HepG2 (cell line): ENCODE measurements around the gene RASAL3. TPM values are rescaled to one million over a fixed set of nuclear protein-coding genes. Genes with fewer than 3 reads are reported as not detected.

Source experiments
- ATAC-seq: fragments of 200-7000 bp; cut with Tn5 transposase; 3 replicates; pipeline ENCODE4 v1.9.1; 2020; ENCODE audit warnings: mild to moderate bottlenecking, moderate library complexity
- BruUV-seq: library from RNA; stranded (reverse); fragments of 400-500 nt; replicated peaks from 2 replicates; lab custom pipeline; 2021; lab: Mats Ljungman, UMichigan
- CTCF ChIA-PET: fragments of 300-600 bp; formaldehyde crosslinking; extraction: SDS; loops from one replicate; lab custom pipeline; 2021; ENCODE audit warnings: low total read pairs, inconsistent platforms, low intra/inter-chr PET ratio; lab: Yijun Ruan, JAX
- POLR2A ChIA-PET: fragments of 350-600 bp; sonication (Branson Sonifier 250); formaldehyde crosslinking; loops from one replicate; lab custom pipeline; 2020; ENCODE audit warnings: antibody characterized with exemption, inconsistent platforms; lab: Yijun Ruan, JAX
- DNase-seq: peaks from one replicate; pipeline ENCODE4 v3.0.0-alpha.2; 2015; ENCODE audit warnings: low spot score
- FAIRE-seq: peaks from 3 replicates; lab custom pipeline; 2011; peaks lifted over from hg19 to GRCh38; lab: Jason Lieb, UNC
- H2AFZ ChIP-seq: one replicate; pipeline ENCODE4 v1.6.1; 2011; ENCODE audit warnings: low read length, inconsistent platforms
- H3K27ac ChIP-seq: fragments of 300-600 bp; 3 replicates; pipeline ENCODE4 v1.8.0; 2011; ENCODE audit warnings: mixed run types, mild to moderate bottlenecking, mixed read lengths, low read length, inconsistent platforms; ENCODE audit not compliant: insufficient read depth; ENCODE audit errors: extremely low read length
- H3K27me3 ChIP-seq, 2 experiments: fragments of 200-600 bp in 1 of 2; 2 replicates in 1 of 2; 3 replicates in 1 of 2; pipeline versions ENCODE4 v1.6.0 to v1.8.0; 2011; ENCODE audit warnings: low read length in 2 of 2, mild to moderate bottlenecking in 2 of 2, moderate library complexity in 2 of 2, inconsistent platforms in 1 of 2; ENCODE audit not compliant: insufficient read depth in 2 of 2, control insufficient read depth in 1 of 2
- H3K36me3 ChIP-seq, 2 experiments: fragments of 200-600 bp in 1 of 2; replicated peaks in 1 of 2; 2 replicates in 1 of 2; 3 replicates in 1 of 2; pipeline versions ENCODE4 v1.5.1 to v1.8.0; 2011; ENCODE audit warnings: low read length in 2 of 2, inconsistent platforms in 1 of 2; ENCODE audit not compliant: insufficient read depth in 2 of 2, control insufficient read depth in 1 of 2
- H3K4me1 ChIP-seq: 2 replicates; pipeline ENCODE4 v1.5.1; 2012; ENCODE audit warnings: low read length, inconsistent platforms; ENCODE audit not compliant: insufficient read depth
- H3K4me2 ChIP-seq: 2 replicates; pipeline ENCODE4 v1.6.0; 2011; ENCODE audit warnings: low read depth, low read length, inconsistent platforms
- H3K4me3 ChIP-seq, 3 experiments: fragments of 200-600 bp in 1 of 3; sonication (generic), shearing (Covaris generic) in 1 of 3; replicated peaks in 1 of 3; 2 replicates each; pipeline ENCODE4 v1.5.1; 2011 to 2016; ENCODE audit warnings: low read length in 3 of 3, inconsistent platforms in 2 of 3, low read depth in 2 of 3, mild to moderate bottlenecking in 2 of 3, control low read depth in 1 of 3, mixed read lengths in 1 of 3; ENCODE audit not compliant: insufficient read depth in 1 of 3
- H3K79me2 ChIP-seq: one replicate; pipeline ENCODE4 v1.6.1; 2011; ENCODE audit warnings: low read length, inconsistent platforms; ENCODE audit not compliant: insufficient read depth
- H3K9ac ChIP-seq: 2 replicates; pipeline ENCODE4 v1.6.0; 2011; ENCODE audit warnings: mild to moderate bottlenecking, low read depth, low read length, inconsistent platforms; ENCODE audit not compliant: insufficient read depth
- H3K9me3 ChIP-seq: 2 replicates; pipeline ENCODE4 v1.5.1; 2012; ENCODE audit warnings: mild to moderate bottlenecking, low read length
- H4K20me1 ChIP-seq: 2 replicates; pipeline ENCODE4 v1.6.0; 2011; ENCODE audit warnings: inconsistent platforms, mild to moderate bottlenecking, low read length, moderate library complexity; ENCODE audit not compliant: insufficient read depth
- AFF4 ChIP-seq: sonication (generic); formaldehyde crosslinking; IDR thresholded peaks from 2 replicates; pipeline ENCODE4 v1.4.0; 2020; ENCODE audit warnings: missing genetic modification reagents
- ASH2L ChIP-seq: fragments of 300-600, 200-600 bp; sonication (generic); IDR thresholded peaks from 2 replicates; pipeline ENCODE4 v1.7.0; 2017; ENCODE audit warnings: low read depth, mild to moderate bottlenecking, moderate library complexity, mixed read lengths, low read length; ENCODE audit not compliant: insufficient read length
- ATAD3A ChIP-seq: sonication (generic); formaldehyde crosslinking; IDR thresholded peaks from 2 replicates; pipeline ENCODE4 v1.4.0; 2020; ENCODE audit warnings: missing genetic modification reagents
- KMT2B ChIP-seq: IDR thresholded peaks from 2 replicates; pipeline ENCODE4 v1.6.1; 2016; ENCODE audit warnings: missing genetic modification reagents, missing compliant biosample characterization
- RBFOX2 ChIP-seq: fragments of 200-400 bp; formaldehyde crosslinking; IDR thresholded peaks from 2 replicates; pipeline ENCODE4 v1.6.1; 2017; ENCODE audit warnings: low read depth, mild to moderate bottlenecking, low read length
- WGBS: methylation state at CpG from one replicate; pipeline ENCODE4 v1.1.6; 2017; ENCODE audit warnings: low lambda C conversion rate; 5-methylcytosine and 5-hydroxymethylcytosine counted together
- in situ Hi-C: cut with HindIII; loops from 2 replicates; pipeline ENCODE4 v1.10.0; 2017; ENCODE audit warnings: low pct_unique_long_range_greater_than_20kb; ENCODE audit not compliant: extremely low pct_ligation_motif_present
- intact Hi-C: fragments of 100-400 bp; cut with micrococcal nuclease; formaldehyde crosslinking; loops from one replicate; pipeline ENCODE4 v1.10.0; 2022; ENCODE audit not compliant: unreplicated experiment
- polyA plus RNA-seq, 8 experiments: library from polyadenylated mRNA; depleted of rRNA in 3 of 8; stranded (reverse) in 7 of 8; unstranded in 1 of 8; fragments of >200 nt; fragmentation: Illumina TruSeq in 4 of 8; extraction: Trizol in 4 of 8; gene quantifications; 2 replicates each; pipeline versions ENCODE4 v1.2.1 to v1.2.3, GENCODE V29; 2011 to 2016; ENCODE audit warnings: low read depth in 4 of 8, missing spikeins in 1 of 8, mixed read lengths in 1 of 8; ENCODE audit not compliant: insufficient read depth in 1 of 8
- total RNA-seq, 5 experiments: library from RNA; depleted of rRNA; stranded (reverse); fragments of >200 nt; fragmentation: Illumina TruSeq; extraction: Trizol; gene quantifications; 2 replicates each; pipeline ENCODE4 v1.2.3, GENCODE V29; 2016; ENCODE audit warnings: low read depth in 1 of 5
- TF ChIP-seq, protein P1 (sequence below): fragments of 450-650 bp; IDR thresholded peaks from 2 replicates; pipeline ENCODE4 v1.6.1; 2016
- TF ChIP-seq, protein P2 (sequence below): sonication (generic); formaldehyde crosslinking; IDR thresholded peaks from 2 replicates; pipeline ENCODE4 v1.8.1; 2023; ENCODE audit warnings: mild to moderate bottlenecking, missing genetic modification reagents
- TF ChIP-seq, protein P3 (sequence below): sonication (generic); formaldehyde crosslinking; IDR thresholded peaks from 2 replicates; pipeline ENCODE4 v1.5.0; 2020; ENCODE audit warnings: mild to moderate bottlenecking, missing genetic modification reagents, borderline replicate concordance
- TF ChIP-seq, protein P4 (sequence below): sonication (generic); formaldehyde crosslinking; IDR thresholded peaks from 2 replicates; pipeline ENCODE4 v1.8.1; 2022; ENCODE audit warnings: mild to moderate bottlenecking, missing genetic modification reagents

The RASAL3 gene
- total and polyA plus RNA-seq, 2 of the 13 experiments (the other 11 are each of a cell fraction or from before 2014, with no cell fraction given) = not detected

DNA sequence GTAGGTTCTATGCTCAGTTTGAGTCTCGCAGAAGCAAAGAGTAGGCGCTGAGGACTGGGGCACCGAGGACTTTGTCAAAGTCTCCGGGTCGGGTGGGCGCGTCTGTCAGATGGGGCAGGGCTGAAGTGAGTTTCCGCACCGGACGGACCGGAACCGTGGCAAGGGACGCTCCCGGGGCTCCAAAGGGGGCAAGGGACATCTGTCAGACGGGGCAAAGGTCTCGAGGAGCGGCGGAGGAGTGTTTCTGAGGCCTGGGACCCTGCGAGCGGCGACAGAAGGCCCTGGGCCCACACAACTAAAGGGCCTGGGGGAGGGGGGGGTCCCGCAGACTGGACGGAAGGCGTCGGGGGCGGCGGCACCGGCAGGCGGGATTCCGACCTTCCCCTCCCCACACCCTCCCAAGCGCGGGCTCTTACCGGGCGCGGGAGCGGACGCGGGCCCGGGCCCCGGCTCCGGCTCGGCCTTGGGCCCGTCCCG, 32.3 kb downstream of the RASAL3 start:
- H3K4me1 ChIP-seq = peaks cover 30% of the 10 kb centered on the region
- ChIA-PET POLR2A (interaction anchor here (1.4 to 2.4 kb wide), 5 partner anchors 13 to 119 kb away, joined by 3 to 34 read pairs (median 7); partner anchors contain the start of genes AKAP8 and AKAP8L), CTCF (no interaction called here)
- no peaks in the 10 kb centered on the region; a peak in 2 of 5 replicates for H3K27me3 ChIP-seq
- BruUV-seq = no TSS peak
- intact Hi-C loops = loop anchor here (5.0 kb wide), 1 partner anchor 125 kb away; no protein-coding TSS in a partner anchor
- H3K4me3 ChIP-seq = peak overlapping the region; percentile 85 to 95 (median 94)
- H2AFZ ChIP-seq = no peak overlapping the region
- no peak for FAIRE-seq
- H3K27ac ChIP-seq = peak overlapping the region; percentile 67
- peak overlapping the region; percentile 77 for H3K4me2 ChIP-seq
- ATAC-seq = peak; percentile 16; the same call in 2 of the 3 replicates
- no peaks in the 10 kb centered on the region for H4K20me1 ChIP-seq
- no peaks in the 10 kb centered on the region for H3K9me3 ChIP-seq
- H3K9ac ChIP-seq = peak overlapping the region; percentile 93
- no peak for DNase-seq
- peaks cover 24% of the 10 kb centered on the region for H3K79me2 ChIP-seq
- 0% methylated on average over 2 of the region's 44 CpGs for WGBS
- in situ Hi-C loops = no loop called here
- peaks cover 10 to 12% of the 10 kb centered on the region in 2 experiments; a peak in 3 of 5 replicates for H3K36me3 ChIP-seq
- no peak for TF ChIP-seq AFF4 (CRISPR knock-in tag)
- peak; percentile 3 for TF ChIP-seq ASH2L
- TF ChIP-seq, protein P1, sequence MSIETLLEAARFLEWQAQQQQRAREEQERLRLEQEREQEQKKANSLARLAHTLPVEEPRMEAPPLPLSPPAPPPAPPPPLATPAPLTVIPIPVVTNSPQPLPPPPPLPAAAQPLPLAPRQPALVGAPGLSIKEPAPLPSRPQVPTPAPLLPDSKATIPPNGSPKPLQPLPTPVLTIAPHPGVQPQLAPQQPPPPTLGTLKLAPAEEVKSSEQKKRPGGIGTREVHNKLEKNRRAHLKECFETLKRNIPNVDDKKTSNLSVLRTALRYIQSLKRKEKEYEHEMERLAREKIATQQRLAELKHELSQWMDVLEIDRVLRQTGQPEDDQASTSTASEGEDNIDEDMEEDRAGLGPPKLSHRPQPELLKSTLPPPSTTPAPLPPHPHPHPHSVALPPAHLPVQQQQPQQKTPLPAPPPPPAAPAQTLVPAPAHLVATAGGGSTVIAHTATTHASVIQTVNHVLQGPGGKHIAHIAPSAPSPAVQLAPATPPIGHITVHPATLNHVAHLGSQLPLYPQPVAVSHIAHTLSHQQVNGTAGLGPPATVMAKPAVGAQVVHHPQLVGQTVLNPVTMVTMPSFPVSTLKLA = no peak
- TF ChIP-seq ATAD3A = no peak
- TF ChIP-seq RBFOX2 = no peak
- TF ChIP-seq, protein P2, sequence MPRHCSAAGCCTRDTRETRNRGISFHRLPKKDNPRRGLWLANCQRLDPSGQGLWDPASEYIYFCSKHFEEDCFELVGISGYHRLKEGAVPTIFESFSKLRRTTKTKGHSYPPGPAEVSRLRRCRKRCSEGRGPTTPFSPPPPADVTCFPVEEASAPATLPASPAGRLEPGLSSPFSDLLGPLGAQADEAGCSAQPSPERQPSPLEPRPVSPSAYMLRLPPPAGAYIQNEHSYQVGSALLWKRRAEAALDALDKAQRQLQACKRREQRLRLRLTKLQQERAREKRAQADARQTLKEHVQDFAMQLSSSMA = no peak
- TF ChIP-seq, protein P3, sequence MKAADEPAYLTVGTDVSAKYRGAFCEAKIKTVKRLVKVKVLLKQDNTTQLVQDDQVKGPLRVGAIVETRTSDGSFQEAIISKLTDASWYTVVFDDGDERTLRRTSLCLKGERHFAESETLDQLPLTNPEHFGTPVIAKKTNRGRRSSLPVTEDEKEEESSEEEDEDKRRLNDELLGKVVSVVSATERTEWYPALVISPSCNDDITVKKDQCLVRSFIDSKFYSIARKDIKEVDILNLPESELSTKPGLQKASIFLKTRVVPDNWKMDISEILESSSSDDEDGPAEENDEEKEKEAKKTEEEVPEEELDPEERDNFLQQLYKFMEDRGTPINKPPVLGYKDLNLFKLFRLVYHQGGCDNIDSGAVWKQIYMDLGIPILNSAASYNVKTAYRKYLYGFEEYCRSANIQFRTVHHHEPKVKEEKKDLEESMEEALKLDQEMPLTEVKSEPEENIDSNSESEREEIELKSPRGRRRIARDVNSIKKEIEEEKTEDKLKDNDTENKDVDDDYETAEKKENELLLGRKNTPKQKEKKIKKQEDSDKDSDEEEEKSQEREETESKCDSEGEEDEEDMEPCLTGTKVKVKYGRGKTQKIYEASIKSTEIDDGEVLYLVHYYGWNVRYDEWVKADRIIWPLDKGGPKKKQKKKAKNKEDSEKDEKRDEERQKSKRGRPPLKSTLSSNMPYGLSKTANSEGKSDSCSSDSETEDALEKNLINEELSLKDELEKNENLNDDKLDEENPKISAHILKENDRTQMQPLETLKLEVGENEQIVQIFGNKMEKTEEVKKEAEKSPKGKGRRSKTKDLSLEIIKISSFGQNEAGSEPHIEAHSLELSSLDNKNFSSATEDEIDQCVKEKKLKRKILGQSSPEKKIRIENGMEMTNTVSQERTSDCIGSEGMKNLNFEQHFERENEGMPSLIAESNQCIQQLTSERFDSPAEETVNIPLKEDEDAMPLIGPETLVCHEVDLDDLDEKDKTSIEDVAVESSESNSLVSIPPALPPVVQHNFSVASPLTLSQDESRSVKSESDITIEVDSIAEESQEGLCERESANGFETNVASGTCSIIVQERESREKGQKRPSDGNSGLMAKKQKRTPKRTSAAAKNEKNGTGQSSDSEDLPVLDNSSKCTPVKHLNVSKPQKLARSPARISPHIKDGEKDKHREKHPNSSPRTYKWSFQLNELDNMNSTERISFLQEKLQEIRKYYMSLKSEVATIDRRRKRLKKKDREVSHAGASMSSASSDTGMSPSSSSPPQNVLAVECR (CRISPR knock-in tag) = peak; percentile 27; the same call in 1 of the 2 replicates
- no peak for TF ChIP-seq KMT2B (CRISPR knock-in tag)
- TF ChIP-seq, protein P4, sequence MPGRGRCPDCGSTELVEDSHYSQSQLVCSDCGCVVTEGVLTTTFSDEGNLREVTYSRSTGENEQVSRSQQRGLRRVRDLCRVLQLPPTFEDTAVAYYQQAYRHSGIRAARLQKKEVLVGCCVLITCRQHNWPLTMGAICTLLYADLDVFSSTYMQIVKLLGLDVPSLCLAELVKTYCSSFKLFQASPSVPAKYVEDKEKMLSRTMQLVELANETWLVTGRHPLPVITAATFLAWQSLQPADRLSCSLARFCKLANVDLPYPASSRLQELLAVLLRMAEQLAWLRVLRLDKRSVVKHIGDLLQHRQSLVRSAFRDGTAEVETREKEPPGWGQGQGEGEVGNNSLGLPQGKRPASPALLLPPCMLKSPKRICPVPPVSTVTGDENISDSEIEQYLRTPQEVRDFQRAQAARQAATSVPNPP (CRISPR knock-in tag) = no peak
